Stimulated activated naive CD8-positive, alpha-beta T cell treated with anti-CD3 and anti-CD28 coated beads, Interleukin-15, amount 100 ng/mL, for 72 hours (primary cell): ENCODE data around the gene OR11G2.
"Not testable (repeated sequence)": the region's sequence is repeated elsewhere in the genome, so short reads cannot be mapped to it uniquely, and the experiment has no call there.

ENCODE experiments used
- ATAC-seq: fragments of 150-1000 bp; cut with Tn5 transposase; 2 replicates; pipeline ENCODE4 v1.10.0; 2021; ENCODE audit warnings: mild to moderate bottlenecking, moderate library complexity
- DNase-seq, 2 donors: peaks; one replicate each; pipeline ENCODE4 v3.0.0; 2021 to 2022
- H3K27ac Mint-ChIP-seq, 2 donors: one replicate each; pipeline ENCODE4 v1.8.0; 2022; ENCODE audit warnings: mild to moderate bottlenecking in 2 of 2, mixed read lengths in 2 of 2, moderate library complexity in 2 of 2
- H3K27me3 Mint-ChIP-seq: one replicate; pipeline ENCODE4 v1.8.0; 2022; ENCODE audit warnings: mixed read lengths
- H3K4me1 Mint-ChIP-seq: one replicate; pipeline ENCODE4 v1.8.0; 2022; ENCODE audit warnings: mild to moderate bottlenecking, mixed read lengths
- H3K4me3 Mint-ChIP-seq, 2 donors: one replicate each; pipeline ENCODE4 v1.8.0; 2022; ENCODE audit warnings: mild to moderate bottlenecking in 2 of 2, mixed read lengths in 2 of 2, moderate library complexity in 1 of 2
- H3K9me3 Mint-ChIP-seq, 2 donors: one replicate each; pipeline ENCODE4 v1.8.0; 2022; ENCODE audit warnings: mixed read lengths in 2 of 2

The OR11G2 gene

DNA sequence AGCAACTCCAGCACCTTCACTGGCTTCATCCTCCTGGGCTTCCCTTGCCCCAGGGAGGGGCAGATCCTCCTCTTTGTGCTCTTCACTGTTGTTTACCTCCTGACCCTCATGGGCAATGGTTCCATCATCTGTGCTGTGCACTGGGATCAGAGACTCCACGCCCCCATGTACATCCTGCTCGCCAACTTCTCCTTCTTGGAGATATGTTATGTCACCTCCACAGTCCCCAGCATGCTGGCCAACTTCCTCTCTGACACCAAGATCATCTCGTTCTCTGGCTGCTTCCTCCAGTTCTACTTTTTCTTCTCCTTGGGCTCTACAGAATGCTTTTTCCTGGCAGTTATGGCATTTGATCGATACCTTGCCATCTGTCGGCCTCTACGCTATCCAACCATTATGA is 6.8 kb downstream of the OR11G2 start:
- H3K4me3 Mint-ChIP-seq: no peak overlapping the region
- no peak for DNase-seq

DNA sequence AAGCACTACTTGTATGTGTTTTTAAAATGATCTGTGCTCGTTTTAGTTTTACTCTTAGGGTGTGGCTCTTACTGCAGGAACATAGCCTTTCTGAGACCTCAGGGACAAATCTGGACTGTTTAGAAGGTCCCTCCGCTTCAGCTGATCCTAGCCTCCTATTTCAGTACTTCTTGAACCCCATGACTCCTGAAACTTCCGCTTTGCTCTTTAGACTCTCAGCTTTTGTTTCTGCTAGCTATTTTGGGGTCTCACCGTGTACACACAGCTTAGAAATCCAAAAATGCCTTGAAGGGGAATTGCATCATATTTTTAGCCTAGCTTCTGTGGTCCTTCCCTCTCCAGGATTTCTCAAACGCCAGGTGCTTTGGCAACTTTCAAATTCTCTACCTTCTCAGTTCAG is 8.3 kb downstream of the OR11G2 start:
- Mint-ChIP-seq H3K4me3 (no peak overlapping the region), H3K27ac (no peak overlapping the region), H3K9me3 (no peaks in the 10 kb centered on the region), H3K4me1 (no peaks in the 10 kb centered on the region), H3K27me3 (peaks cover 32% of the 10 kb centered on the region)
- no peak for DNase-seq
- no peak for ATAC-seq

More for the DNA sequence above, 6.8 kb downstream of the OR11G2 start:
- ATAC-seq: no peak
- Mint-ChIP-seq H3K27ac (peak overlapping the region in 1 of 2 donors; percentile 59), H3K27me3 (peaks cover 30% of the 10 kb centered on the region), H3K4me1 (no peaks in the 10 kb centered on the region), H3K9me3 (no peaks in the 10 kb centered on the region)

DNA sequence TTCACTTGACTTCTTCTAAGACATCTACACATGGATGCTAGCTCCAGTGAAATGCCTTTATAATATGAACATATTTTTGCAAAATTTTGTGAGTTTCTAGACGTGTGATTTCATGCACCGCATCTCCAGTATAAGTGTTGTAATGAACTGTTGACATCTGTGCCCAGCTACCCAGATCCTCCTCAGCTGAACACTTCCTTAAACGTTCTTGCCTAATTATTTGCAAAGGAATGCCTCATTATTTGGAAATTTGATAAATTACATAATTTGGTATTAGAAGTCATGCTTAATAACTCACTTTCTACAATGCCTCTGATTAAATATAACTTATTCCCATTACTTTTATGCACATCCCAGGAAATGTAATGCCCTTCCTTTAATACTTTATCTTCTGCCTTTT is 14.0 kb downstream of the OR11G2 start:
- Mint-ChIP-seq H3K4me1 (no peaks in the 10 kb centered on the region), H3K9me3 (no peaks in the 10 kb centered on the region), H3K4me3 (no peak overlapping the region), H3K27ac (peak overlapping the region in 1 of 2 donors; percentile 52), H3K27me3 (peaks cover 17% of the 10 kb centered on the region)
- ATAC-seq (no peak), DNase-seq (no peak)

DNA sequence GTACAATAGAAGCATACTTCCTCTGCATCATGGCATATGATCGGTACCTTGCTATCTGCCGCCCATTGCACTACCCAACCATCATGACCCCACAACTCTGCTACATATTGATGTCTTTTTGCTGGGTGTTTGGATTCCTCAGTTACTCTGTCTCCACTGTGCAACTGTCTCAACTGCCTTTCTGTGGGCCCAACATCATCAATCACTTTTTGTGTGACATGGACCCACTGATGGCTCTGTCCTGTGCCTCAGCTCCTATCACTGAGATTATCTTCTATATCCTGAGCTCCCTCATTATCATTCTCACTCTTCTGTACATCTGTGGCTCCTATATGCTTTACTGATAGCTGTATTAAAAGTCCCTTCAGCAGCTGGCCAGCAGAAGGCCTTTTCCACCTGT is 18.9 kb downstream of the OR11G2 start:
- H3K27ac Mint-ChIP-seq: no peak overlapping the region
- H3K27me3 Mint-ChIP-seq: peaks cover 7% of the 10 kb centered on the region

GRCh38 chr14:20212406-20212805 is 21.7 kb downstream of the OR11G2 start:
- not testable (repeated sequence) for H3K4me3 Mint-ChIP-seq, DNase-seq, H3K27me3 Mint-ChIP-seq, ATAC-seq, H3K4me1 Mint-ChIP-seq, H3K9me3 Mint-ChIP-seq, H3K27ac Mint-ChIP-seq

More for the DNA sequence above, 18.9 kb downstream of the OR11G2 start:
- no peaks in the 10 kb centered on the region for H3K9me3 Mint-ChIP-seq
- no peaks in the 10 kb centered on the region for H3K4me1 Mint-ChIP-seq
- DNase-seq (no peak), ATAC-seq (no peak)
- no peak overlapping the region for H3K4me3 Mint-ChIP-seq

DNA sequence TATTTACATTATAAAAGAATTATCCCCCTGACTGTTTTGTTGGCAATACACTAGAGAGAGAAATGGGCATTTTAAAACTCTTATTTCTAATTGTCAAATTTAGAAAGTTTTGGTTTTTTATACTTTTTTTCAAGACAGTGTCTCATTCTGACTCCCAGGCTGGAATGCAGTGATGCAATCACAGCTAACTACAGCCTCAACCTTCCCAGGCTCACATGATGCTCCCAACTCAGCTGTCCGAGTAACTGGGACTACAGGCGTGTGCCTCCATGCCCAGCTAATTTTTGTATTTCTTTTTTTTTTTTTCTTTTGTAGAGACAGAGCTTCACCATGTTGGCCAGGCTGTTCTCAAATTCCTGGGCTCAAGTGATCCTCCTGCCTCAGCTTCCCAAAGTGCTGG is 24.5 kb downstream of the OR11G2 start:
- H3K4me1 Mint-ChIP-seq: no peaks in the 10 kb centered on the region
- H3K27me3 Mint-ChIP-seq: no peaks in the 10 kb centered on the region
- H3K4me3 Mint-ChIP-seq: no peak overlapping the region
- ATAC-seq (no peak), DNase-seq (no peak)
- H3K9me3 Mint-ChIP-seq: no peaks in the 10 kb centered on the region
- no peak overlapping the region for H3K27ac Mint-ChIP-seq

GRCh38 chr14:20219033-20219432 is 28.3 kb downstream of the OR11G2 start:
- DNase-seq: no peak
- H3K4me1 Mint-ChIP-seq: no peaks in the 10 kb centered on the region
- H3K9me3 Mint-ChIP-seq: no peaks in the 10 kb centered on the region
- no peak overlapping the region for H3K4me3 Mint-ChIP-seq
- H3K27ac Mint-ChIP-seq: no peak overlapping the region
- H3K27me3 Mint-ChIP-seq: peaks cover 7% of the 10 kb centered on the region
- ATAC-seq: no peak

GRCh38 chr14:20223410-20223809 is 32.7 kb downstream of the OR11G2 start, which contains the start of gene OR11H6:
OR11H6 (plus strand) TSS chr14:20223710; CDS start chr14:20223710, 0 bp downstream.
- H3K4me1 Mint-ChIP-seq: no peaks in the 10 kb centered on the region
- H3K4me3 Mint-ChIP-seq: no peak within 1 kb of the TSS
- no peak for DNase-seq
- peaks cover 0 to 6% of the 10 kb centered on the region in 2 donors for H3K9me3 Mint-ChIP-seq
- no peak for ATAC-seq
- H3K27ac Mint-ChIP-seq: no peak within 1 kb of the TSS
- H3K27me3 Mint-ChIP-seq: peaks cover 12% of the 10 kb centered on the region

DNA sequence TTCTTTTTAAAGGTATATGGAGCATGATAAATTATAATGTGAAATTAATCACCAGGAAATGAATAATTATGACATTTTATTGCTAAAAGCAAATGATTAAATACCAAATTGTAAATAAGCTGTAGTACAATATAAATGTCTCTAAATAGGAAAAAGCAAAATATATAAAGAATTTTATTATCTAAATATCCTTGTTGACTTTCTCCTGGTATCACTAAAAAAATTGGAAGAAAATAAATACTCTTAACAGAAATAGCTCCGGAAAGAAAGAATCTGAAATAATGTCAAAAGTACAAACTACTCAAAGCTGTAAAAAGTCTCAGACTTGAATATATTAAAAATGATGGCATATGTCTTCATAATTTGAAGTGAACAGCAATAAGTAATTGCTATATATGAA is 38.0 kb downstream of the OR11G2 start, which contains the start of gene OR11H7:
Gene OR11H7, plus strand, starts transcription at position 301 of the 400 bp plus-strand sequence.
- H3K27me3 Mint-ChIP-seq: peaks cover 9% of the 10 kb centered on the region
- H3K27ac Mint-ChIP-seq: no peak within 1 kb of the TSS
- H3K9me3 Mint-ChIP-seq: peaks cover 8 to 17% of the 10 kb centered on the region in 2 donors
- no peaks in the 10 kb centered on the region for H3K4me1 Mint-ChIP-seq
- no peak for ATAC-seq
- no peak within 1 kb of the TSS for H3K4me3 Mint-ChIP-seq
- no peak for DNase-seq

- H3K4me1 Mint-ChIP-seq, ATAC-seq, DNase-seq, H3K27me3 Mint-ChIP-seq, H3K4me3 Mint-ChIP-seq, H3K9me3 Mint-ChIP-seq, H3K27ac Mint-ChIP-seq: not testable (repeated sequence)
These were observed 44.7 kb downstream of the OR11G2 start for GRCh38 chr14:20235415-20235814.

DNA sequence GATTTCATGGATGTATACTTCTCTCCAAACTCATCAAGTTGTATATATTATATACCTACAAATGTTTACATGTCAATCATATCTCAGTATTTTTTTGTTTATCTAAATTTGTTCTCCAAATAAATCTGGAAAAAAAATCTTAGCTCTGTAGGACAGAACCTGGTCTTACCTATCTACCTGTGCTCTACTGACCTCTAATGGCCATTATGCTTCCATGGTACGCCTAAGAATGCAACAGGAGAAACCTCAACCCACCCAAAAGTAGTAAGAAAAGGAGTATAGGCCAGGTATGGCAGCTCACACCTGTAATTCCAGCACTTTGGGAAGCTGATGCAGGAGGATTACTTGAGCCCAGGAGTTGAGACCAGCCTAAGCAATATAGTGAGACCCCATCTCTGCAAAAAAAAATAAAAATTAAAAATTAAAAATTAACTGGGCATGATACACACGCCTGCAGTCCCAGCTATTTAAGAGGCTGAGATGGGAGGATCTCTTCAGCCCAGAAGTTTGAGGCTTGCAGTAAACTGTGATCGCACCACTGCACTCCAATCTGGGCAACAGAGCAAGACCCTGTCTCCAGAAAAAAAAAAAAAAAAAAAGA is 57.0 kb downstream of the OR11G2 start:
- Mint-ChIP-seq H3K9me3 (peaks cover 6 to 23% of the 10 kb centered on the region in 2 donors), H3K27ac (no peak overlapping the region), H3K4me1 (no peaks in the 10 kb centered on the region), H3K4me3 (no peak overlapping the region), H3K27me3 (no peaks in the 10 kb centered on the region)
- no peak for ATAC-seq
- no peak for DNase-seq
